ENCODE results near the gene PKD1.

Gene PKD1

DNA sequence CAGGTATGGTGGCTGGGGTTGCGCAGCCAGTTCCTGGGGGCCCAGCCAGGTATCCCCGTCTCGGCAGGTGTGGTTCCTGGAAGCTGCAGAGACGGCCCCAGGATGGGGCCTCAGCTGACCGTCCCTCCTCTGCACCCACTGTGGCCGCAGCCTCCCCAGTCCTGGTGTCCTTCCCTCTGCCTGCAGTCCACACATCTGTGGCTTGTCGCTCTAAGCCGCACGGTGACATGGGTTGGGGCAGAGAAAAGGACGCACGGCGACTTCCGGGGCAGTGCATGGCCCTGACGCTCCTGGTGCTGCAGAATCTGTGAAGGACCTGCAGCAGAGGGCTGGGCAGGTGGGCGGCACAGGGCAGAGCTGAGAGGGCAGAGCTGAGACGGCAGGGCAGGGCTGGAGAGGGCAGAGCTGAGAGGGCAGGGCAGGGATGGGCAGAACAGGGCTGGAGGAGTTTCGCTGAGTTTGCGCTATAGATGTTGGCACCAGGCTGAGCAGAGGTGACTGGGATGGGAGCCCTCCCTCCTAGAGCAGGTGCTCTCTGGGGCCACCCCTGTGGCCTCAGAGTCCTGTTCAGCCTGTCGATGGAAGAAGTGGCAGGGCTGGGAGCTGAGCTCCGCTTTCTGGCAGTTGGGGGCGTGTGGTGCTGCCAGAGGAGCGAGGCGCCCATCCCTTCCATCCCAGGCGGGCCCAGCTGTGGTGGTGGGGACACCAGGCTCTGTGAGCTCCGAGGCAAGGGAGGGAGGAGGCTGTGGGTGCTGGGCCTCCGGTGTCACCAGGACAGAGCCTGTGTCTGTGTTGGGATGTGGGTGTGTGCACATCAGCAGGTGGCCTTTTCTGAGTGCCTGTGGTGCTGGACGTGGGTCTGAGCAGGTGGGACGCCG lies 64.9 kb downstream of the PKD1 start:
- DNase-seq, result no peak

DNA sequence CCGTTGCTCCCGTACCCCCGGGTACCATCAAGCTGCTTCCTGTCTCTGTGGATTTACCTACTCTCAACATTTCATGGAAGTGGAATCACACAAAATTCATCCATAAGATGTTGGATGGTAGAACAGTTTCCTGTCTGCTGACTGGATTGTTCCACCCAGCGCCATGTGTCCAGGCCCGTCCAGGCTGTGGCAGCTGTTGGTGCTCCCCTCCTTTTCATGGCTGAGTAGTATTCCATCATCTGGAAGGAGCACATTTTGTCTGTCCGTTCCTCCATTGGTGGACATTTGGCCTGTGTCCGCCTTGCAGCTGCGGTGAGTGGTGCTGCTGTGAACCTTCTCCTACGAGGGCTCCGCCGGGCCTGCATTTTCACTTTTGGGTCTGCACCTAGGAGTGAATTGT lies 69.6 kb downstream of the PKD1 start:
- DNase-seq, result no peak

DNA sequence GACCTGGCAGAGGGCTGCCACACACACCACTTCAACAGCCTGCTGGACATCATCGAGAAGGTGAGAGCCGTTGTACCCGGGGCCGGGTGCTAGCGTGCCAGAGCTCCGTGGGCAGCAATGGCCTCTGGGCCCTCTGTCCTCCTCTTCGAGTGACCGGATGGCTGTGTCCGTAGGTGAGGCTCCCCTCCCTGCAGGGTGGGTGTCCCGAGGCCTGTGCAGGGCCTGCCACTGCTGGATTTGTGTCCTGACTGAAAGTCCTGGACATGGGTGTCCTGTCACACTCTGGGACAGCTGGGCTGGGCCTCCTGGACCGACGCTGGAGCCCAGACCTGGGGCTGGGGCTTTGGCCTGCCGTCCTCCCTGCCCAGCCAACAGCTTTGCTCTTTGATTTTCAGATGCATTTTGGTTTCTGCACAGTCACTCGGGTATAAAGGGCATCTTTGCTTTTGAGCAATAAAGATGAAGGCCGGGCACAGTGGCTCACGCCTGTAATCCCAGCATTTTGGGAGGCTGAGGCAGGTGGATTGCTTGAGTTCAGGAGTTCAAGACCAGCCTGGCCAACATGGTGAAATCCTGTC lies 71.2 kb downstream of the PKD1 start:
- no peak for DNase-seq

DNA sequence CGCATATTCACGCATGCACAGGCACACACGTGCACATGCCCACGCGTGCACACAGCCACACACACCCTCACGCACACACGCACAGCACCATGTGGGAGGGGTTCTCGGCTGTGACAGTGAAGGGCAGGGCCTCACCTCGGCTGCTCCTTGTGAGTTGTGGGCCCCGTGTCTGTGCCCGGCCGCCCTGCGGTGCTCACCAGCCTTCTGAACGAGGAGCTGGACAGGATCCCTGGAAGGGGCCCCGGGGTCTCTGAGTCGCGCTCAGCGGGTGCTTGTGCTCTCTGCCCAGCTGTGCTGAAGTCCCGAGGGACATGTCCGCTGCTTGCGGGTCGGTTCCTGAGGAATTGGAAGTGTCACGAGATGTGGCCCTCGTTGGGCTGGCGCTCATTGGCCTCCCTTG lies 71.8 kb downstream of the PKD1 start:
- DNase-seq, result no peak

DNA sequence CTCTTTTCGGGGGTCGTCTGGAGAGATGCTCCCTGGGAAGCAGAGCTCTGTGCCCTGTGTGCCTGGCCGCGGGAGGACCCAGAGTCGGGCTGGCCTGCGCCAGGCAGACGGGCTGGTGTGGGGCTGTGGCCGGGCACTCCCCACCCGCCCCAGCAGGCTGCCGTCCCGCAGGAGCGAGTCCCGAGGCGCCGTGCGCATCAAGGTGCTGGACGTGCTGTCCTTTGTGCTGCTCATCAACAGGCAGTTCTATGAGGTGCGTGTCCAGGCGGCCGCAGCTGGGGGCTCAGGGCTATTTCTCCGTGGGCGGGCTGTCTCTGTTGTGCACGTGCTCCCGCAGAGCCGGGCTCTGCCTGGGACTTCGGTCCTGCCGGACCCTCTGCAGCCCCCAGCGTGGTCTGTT lies 72.9 kb downstream of the PKD1 start:
- DNase-seq, result no peak

DNA sequence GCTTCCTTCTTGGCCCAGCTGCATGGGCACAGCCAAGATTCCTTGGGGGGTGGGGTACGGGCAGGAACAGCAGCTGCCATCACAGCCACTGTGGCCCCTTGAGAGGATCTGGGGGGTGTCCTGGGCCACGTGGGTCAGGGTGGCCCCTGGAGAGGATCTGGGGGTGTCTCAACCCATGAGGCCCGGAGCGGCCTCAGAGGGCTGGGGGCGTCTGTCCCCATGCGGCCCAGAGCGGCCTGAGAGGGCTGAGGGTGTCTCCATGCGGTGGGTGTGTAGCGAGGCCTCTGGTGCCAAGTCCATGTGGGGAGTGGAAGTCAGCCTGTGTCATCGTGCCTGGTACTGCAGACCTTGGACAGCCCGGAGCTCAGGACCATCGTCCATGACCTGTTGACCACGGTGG lies 74.2 kb downstream of the PKD1 start:
- DNase-seq, result no peak

DNA sequence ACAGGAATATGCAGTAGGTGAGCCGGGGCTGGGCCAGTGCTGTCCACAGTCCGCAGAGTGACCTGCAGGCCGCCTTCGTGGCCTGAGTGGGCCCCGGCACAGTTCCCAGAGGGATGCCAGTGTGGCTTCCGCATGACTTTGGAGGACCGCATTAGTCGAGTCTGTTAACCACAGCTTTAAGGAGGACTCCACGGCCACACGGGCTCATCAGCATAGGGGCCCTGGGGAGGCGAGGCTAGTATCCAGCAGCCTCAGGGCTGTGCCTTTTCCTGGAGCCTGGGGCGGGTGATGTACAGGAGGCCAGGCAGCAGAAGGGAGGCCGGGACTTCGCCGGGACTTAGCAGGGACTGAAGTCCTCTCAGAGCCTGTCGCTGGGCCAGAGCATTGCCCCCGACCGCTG lies 74.7 kb downstream of the PKD1 start:
- no peak for DNase-seq

DNA sequence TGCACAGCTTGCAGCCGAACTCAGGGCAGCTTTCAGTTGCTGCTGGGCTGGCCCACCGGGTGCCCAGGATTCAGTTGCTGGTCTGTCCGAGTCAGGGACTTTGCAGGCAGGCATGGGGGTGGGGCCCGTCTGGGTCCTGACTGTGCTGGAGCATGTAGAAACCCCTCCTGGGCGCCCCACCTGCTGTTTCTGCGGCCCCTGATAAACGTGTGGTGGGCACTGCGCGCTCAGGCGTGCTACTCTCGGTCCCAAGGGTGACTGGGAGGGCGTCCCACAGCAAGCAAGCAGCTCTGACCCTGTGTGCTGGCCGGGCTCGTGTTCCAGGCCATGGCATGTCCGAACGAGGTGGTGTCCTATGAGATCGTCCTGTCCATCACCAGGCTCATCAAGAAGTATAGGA lies 75.4 kb downstream of the PKD1 start:
- DNase-seq, result no peak

DNA sequence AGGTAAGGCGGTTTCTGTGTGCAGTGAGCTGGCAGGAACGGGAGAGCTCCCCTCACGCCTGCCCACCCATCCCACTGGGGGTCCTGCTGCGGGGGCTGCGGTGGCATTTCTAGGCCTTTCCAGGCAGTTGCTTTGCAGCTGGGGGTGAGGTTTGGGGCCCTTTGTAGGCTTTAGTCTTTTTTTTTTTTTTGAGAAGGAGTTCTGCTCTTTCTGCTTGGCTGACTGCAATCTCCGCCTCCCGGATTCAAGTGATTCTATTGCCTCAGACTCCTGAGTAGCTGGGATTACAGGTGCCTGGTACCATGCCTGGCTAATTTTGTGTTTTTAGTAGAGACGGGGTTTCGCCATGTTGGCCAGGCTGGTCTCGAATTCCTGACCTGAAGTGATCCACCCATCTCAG lies 76.8 kb downstream of the PKD1 start:
- DNase-seq, result no peak

DNA sequence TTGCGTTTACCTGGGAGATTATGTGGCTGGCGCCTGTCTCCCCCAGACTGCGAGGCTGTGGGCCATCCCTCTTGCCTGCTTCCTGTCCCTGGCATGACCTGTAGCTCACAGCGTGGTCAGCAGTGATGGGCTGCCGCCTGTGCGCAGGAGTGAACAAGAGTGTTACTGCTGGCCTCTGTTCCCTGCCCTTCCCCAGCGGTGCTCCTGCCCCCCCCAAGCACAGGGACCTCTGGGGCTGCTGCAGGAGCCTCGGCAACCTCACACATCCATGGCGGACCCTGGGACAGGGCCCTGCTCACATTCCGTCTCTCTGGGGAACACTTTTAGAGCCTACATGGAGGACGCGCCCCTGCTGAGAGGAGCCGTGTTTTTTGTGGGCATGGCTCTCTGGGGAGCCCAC lies 77.3 kb downstream of the PKD1 start:
- no peak for DNase-seq

DNA sequence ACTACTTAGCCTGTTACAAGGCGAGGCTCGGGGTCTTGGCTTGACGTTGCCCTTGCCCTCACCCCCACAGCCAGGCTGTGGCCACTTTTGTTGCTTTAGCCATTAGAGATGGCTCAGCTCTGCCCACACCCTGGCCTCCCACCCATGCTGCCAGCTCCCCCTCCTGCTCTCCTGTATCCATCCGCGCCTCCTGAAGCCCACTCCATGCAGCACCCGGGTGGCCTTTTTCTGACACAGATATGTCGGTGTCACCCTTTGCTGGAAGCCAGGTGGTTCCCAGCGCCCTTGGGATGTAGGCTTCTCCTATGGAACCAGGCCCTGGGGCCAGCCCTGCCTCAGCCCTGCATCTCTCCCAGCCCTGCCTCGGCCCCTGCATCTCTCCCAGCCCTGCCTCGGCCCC lies 78.3 kb downstream of the PKD1 start:
- DNase-seq, result no peak

DNA sequence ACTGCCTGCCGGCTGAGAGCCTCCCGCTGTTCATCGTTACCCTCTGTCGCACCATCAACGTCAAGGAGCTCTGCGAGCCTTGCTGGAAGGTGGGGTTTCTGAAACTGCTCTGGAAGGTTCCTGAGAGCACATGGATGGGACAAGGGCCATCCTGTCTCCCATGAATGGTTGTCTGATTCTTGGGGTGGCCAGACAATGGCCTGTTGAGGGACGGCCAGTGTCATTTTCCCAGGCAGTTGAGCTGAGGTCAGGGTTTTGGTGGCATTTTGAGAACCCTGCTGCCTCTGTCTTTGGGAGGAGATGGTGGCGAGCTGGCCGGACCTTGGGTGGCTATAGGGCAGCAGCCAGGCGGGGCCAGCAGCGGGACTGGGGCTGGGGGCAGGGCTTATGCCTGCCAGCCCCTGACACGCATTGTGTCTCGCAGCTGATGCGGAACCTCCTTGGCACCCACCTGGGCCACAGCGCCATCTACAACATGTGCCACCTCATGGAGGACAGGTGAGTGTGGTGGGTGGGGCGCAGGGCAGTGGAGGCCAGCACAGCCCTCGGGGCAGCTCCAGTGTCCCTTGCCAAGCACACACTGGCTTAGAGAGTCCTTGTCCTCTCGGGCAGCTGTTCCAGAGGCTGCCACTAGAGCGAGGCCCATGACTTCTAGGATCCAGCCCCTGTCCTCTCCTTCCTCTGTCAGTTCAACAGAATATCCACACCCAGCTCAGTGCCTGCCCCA lies 78.9 kb downstream of the PKD1 start:
- no peak for DNase-seq

DNA sequence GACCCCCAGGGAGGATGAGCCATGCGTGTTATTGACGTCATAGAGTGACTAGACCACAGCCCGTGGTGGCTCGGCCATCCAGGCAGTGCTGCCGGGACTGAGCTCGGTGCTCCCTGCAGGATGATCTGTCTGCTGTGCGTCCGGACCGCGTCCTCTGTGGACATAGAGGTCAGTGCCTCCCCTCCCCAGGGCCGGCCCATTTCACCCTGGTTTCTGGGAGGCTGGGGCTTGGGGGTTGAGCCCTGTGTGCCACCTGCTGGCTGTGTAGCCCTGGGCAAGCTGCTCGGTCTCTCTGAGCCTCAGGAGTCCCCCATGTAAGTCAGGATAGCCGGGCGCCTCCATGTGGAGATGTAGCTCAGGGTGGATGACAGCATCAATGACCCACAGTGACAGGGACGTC lies 79.6 kb downstream of the PKD1 start:
- DNase-seq, result no peak

DNA sequence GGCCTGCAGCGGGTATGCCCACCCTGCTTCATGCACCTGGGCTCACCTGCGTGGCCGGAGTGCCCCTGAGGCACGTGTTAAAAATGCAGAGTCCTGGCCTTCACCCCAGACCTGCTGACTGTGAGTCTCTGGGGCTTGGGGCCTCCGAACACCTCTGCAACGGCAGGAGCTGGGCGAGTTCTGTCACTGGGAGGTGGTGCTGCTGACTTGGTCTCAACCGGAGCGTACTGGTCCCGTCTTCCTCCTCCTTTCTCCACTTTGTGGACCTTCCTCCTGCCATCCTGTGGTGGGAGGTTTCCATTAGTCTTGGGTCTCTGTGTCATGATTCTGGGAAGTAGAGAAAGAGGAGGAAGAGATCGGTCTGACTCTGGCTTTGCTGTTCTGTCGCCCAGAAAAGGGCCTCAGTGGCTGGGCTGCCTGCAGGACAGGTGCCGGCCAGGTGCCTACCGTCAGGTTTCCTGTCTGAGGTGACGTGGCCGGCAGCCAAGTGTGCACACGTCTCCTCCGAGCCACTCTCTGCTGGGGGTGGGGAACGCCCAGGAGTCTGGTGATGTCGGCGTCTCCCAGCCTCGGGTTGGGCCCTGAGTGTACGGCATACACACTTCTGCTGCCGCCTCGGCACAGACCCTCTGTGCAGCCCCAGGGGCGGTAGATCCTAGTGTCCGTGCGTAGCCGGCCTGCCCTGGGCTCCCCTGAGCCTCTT lies 81.0 kb downstream of the PKD1 start:
- DNase-seq, result no peak

DNA sequence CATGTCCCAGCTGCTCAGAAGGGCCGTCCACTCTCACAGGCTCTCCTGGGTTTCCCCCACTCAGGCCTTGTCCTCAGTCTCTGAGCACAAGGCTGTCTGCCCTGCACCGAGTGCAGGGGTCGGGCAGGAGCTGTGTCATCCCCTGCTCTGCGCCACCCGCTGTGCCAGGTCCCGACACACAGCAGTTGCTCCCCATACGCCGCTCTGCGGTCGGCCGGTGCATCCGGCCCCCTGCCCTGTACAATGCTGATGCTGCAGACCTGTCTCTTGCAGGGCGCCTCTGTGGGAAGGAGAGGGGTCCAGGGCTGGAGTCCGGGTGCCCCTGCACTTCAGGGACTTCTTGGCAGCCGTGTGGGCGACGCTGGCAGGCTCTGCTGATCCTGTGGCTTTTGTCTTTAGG lies 81.8 kb downstream of the PKD1 start:
- DNase-seq, result no peak

DNA sequence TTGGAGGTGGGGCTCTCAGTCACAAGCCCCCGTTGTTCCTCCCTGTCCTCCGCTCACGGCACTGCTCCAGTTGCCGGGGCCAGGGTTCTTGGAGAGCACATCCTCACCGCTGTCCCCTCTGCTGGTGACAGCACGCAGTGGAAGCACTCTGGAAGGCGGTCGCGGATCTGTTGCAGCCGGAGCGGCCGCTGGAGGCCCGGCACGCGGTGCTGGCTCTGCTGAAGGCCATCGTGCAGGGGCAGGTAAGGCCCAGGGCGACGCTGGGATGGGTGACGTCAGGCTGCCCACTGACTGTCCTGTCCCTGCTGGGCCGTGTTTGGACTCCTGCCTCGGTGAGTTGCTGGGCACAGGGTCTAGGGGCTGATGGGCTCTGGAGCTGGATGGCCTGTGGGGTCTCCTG lies 82.5 kb downstream of the PKD1 start:
- DNase-seq, result no peak

DNA sequence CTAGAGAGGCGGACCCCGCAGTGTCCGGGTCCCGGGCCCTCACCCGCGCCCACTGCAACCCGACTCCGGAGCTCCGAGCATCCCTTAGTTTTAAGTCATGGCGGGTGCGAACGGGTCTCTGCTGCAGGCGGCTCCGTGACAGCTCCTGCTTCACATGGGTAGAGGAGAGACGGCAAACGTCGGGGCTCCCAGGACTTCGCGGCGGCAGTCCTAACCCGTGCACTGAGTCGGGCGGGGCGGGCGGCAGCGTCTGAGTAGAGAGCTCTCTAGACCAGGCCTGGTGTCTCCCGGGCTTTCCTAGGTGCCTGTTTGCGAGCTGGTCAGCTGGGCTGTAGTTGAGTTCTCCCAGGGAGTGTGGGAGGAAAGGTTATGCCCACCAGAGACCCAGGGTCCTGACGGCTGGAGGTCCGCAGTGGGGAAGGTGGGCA lies 87.6 kb downstream of the PKD1 start:
- DNase-seq, result no peak

DNA sequence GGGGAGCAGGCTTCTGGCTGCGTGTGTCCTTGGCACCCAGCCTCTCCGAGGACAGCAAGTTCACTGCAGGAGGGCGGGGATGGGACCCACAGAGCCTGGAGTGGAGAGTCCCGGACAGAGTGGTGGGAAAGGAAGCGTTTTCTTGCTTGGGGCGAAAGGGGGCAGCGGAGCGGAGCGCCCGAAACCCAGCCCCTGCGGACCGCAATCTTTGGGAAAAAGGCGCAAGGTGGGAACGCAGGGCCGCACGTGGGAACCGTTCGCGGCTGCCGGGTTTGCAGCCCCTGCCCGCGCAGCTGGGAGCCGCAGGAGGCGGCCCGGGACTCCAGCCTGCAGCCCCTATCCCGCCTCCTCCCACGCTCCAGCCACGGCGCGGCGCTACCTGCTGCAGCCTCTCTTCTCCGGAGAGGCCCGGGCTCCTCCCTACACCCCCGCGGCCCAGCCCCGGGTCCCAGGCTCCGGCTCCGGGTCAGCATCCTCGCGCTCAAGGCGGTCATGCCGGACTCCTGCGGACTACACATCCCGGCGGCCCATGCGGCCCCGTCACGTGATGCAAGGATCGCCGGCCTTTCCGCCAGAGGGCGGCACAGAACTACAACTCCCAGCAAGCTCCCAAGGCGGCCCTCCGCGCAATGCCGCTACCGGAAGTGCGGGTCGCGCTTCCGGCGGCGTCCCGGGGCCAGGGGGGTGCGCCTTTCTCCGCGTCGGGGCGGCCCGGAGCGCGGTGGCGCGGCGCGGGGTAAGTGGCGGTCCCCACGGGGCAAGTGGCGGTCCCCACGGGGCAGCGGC lies 88.2 kb downstream of the PKD1 start, which contains the start of the genes NTHL1 and TSC2:
TSS of gene NTHL1 (minus strand) at position 505 of the 786 bp plus-strand sequence. CDS start at position 494, 11 bp downstream.
TSS of gene TSC2 (plus strand) at position 656 of the 786 bp plus-strand sequence. CDS start 631 bp downstream, outside the sequence.
- DNase-seq, result peak; percentile 95

DNA sequence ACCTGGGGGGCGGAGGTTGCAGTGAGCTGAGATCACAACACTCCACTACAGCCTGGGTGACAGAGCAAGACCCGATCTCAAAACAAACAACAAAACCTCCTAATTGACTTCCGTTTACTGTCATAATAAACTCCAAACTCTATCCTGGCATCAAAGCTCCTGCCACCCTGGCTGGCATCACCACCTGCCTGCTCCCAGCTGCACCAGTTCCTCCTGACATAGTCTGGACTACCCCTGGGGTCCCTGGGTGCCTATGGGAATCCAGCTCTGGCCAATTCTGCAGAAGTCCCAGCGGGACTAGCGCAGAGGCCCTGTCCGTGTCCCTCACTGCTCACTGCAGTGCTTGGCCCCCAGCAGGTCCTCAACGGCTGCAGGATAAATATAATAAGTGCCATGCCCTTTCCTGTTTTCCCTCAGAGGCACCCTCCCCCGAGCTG lies 88.8 kb downstream of the PKD1 start:
- DNase-seq, result no peak

DNA sequence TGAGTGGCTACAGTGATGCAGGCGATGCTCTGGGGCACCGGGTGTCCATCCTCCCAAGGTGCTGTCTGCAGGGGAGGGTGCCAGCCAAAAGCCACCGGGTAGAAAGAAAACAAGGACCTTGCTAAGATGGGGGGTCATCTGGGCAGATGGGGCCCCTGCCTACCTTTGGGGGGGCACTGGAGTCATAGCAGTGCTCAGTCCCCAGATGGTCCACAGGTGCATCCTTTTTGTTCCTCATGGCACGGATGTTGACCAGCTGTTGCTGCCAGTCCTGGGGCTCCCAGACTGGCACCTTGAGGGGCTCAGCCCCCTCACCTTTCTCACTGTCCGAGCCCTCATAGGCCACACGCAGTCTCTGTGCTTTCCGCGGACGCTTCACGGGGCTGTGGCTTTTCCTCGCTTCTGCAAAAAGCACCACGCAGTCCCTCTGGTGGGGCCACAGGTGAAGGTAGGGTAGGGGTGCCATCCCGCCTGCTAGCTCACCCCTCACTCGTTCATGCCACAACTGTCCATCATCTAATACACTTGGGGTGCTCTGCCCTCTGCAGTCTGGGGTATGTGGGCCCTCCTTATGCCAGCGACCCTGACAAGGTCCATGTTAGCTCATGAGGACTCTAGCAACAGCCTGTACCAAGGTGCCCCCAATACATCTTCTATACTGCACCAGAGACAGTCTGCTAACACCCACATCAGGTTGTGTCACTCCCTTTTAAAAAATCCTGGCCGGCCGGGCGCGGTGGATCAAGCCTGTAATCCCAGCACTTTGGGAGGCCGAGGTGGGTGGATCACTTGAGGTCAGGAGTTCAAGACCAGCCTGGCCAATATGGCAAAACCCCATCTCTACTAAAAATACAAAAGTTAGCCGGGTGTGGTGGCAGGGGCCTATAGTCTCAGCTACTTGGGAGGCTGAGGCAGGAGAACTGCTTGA lies 89.5 kb downstream of the PKD1 start:
- DNase-seq, result no peak

DNA sequence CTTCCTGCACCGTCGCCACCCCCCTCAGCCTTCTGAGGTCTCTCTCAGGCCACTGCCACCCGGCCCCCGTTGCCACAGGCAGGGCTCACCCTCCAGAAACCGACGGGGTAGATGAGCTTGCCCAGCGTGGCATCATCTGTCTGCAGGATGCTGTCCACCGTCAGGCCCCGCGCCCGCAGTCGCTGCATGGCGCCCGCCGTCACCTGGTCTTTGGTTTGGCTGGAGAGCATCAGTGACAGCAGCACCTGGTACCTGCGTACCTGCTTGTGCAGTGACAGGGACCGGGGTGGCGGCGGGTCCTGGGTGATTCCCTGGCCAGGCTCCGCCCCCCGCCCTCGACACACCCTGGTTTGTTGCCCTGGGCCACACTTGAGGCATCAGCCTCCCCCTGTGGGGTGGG lies 91.2 kb downstream of the PKD1 start:
- no peak for DNase-seq
